WI38 (cell line): ENCODE results near the gene ROGDI.

ENCODE experiments used
- H3K4me3 ChIP-seq: 2 replicates; pipeline ENCODE4 v1.5.1; 2011; ENCODE audit warnings: low read depth, mild to moderate bottlenecking, control low read depth, low read length
- CTCF ChIP-seq: IDR thresholded peaks from 2 replicates; pipeline ENCODE4 v1.5.1; 2012; ENCODE audit warnings: low read depth, mild to moderate bottlenecking, control low read depth, low read length

ROGDI gene

GRCh38 chr16:4771646-4772045 is 30.8 kb downstream of the ROGDI start:
- H3K4me3 ChIP-seq, result no peak overlapping the region
- no peak for TF ChIP-seq CTCF

- TF ChIP-seq CTCF, result no peak
- H3K4me3 ChIP-seq, result peak overlapping the region; percentile 54; the same call in 1 of the 2 replicates
Observed at GRCh38 chr16:4769306-4769638, 33.2 kb downstream of the ROGDI start.

GRCh38 chr16:4768549-4769305 is 33.7 kb downstream of the ROGDI start:
- peak overlapping the region; percentile 54 for H3K4me3 ChIP-seq
- TF ChIP-seq CTCF, result no peak

- no peak for TF ChIP-seq CTCF
- peak overlapping the region; percentile 54 for H3K4me3 ChIP-seq
Observed at GRCh38 chr16:4767872-4768548, 34.4 kb downstream of the ROGDI start.

GRCh38 chr16:4766875-4767628 is 35.4 kb downstream of the ROGDI start, which contains the start of gene ZNF500:
Gene ZNF500, minus strand, starts transcription at chr16:4767162. Its CDS starts 1,184 bp downstream, at chr16:4765978.
- no peak for TF ChIP-seq CTCF
- peak within 1 kb of the TSS; percentile 94 for H3K4me3 ChIP-seq

GRCh38 chr16:4765511-4766474 is 36.6 kb downstream of the ROGDI start:
- H3K4me3 ChIP-seq, result peak overlapping the region; percentile 94
- no peak for TF ChIP-seq CTCF
